H9 (cell line): ENCODE measurements around the gene CIPC. TPM values are rescaled to one million over a fixed set of nuclear protein-coding genes. Genes with fewer than 3 reads are reported as not detected.

Experiments used
- DNase-seq: peaks from one replicate; pipeline ENCODE4 v3.0.0-alpha.2; 2017
- H2AFZ ChIP-seq: one replicate; pipeline ENCODE4 v1.6.1; 2013; ENCODE audit warnings: mild to moderate bottlenecking, low read length, control low read depth, moderate library complexity
- H2AK5ac ChIP-seq: 2 replicates; pipeline ENCODE4 v1.6.1; 2013; ENCODE audit warnings: low read length, control low read depth, mixed read lengths; ENCODE audit not compliant: insufficient read length
- H2BK120ac ChIP-seq: one replicate; pipeline ENCODE4 v1.6.1; 2013; ENCODE audit warnings: low read depth, mild to moderate bottlenecking, low read length, control low read depth, inconsistent platforms; ENCODE audit not compliant: poor library complexity, severe bottlenecking
- H2BK12ac ChIP-seq: 2 replicates; pipeline ENCODE4 v1.6.1; 2013; ENCODE audit warnings: low read length, control low read depth, mixed read lengths, low read depth; ENCODE audit not compliant: insufficient read length
- H2BK15ac ChIP-seq: 2 replicates; pipeline ENCODE4 v1.6.1; 2013; ENCODE audit warnings: low read depth, low read length, control low read depth
- H2BK20ac ChIP-seq: one replicate; pipeline ENCODE4 v1.6.1; 2013; ENCODE audit warnings: low read depth, mild to moderate bottlenecking, low read length, control low read depth, inconsistent platforms; ENCODE audit not compliant: poor library complexity, severe bottlenecking
- H2BK5ac ChIP-seq: 2 replicates; pipeline ENCODE4 v1.6.1; 2013; ENCODE audit warnings: low read length, control low read depth, mixed read lengths; ENCODE audit not compliant: insufficient read length
- H3K14ac ChIP-seq: 2 replicates; pipeline ENCODE4 v1.6.1; 2013; ENCODE audit warnings: low read length, control low read depth; ENCODE audit not compliant: insufficient read depth
- H3K18ac ChIP-seq: 2 replicates; pipeline ENCODE4 v1.6.1; 2013; ENCODE audit warnings: low read depth, mild to moderate bottlenecking, mixed read lengths, low read length, control low read depth; ENCODE audit not compliant: insufficient read length
- H3K23ac ChIP-seq: 2 replicates; pipeline ENCODE4 v1.6.1; 2013; ENCODE audit warnings: low read length, control low read depth, mixed read lengths, low read depth; ENCODE audit not compliant: insufficient read length
- H3K23me2 ChIP-seq: 2 replicates; pipeline ENCODE4 v1.6.1; 2013; ENCODE audit warnings: low read depth, mild to moderate bottlenecking, mixed read lengths, low read length, control low read depth; ENCODE audit not compliant: insufficient read length, poor library complexity, severe bottlenecking
- H3K27ac ChIP-seq: 2 replicates; pipeline ENCODE4 v1.5.1; 2013; ENCODE audit warnings: low read length, control low read depth, mixed read lengths, low read depth; ENCODE audit not compliant: insufficient read length
- H3K27me3 ChIP-seq: 2 replicates; pipeline ENCODE4 v1.6.1; 2013; ENCODE audit warnings: low read length, control low read depth, inconsistent platforms; ENCODE audit not compliant: insufficient read depth
- H3K4ac ChIP-seq: 2 replicates; pipeline ENCODE4 v1.6.1; 2013; ENCODE audit warnings: low read depth, mild to moderate bottlenecking, control low read depth, inconsistent platforms, low read length, moderate library complexity
- H3K4me1 ChIP-seq: 2 replicates; pipeline ENCODE4 v1.6.1; 2013; ENCODE audit warnings: low read length, control low read depth, inconsistent platforms; ENCODE audit not compliant: insufficient read depth
- H3K4me2 ChIP-seq: 2 replicates; pipeline ENCODE4 v1.6.1; 2013; ENCODE audit warnings: low read length, control low read depth, mixed read lengths; ENCODE audit not compliant: insufficient read length, insufficient read depth
- H3K56ac ChIP-seq: 2 replicates; pipeline ENCODE4 v1.6.1; 2013; ENCODE audit warnings: low read depth, mild to moderate bottlenecking, mixed read lengths, low read length, control low read depth; ENCODE audit not compliant: insufficient read length
- H3K79me1 ChIP-seq: 2 replicates; pipeline ENCODE4 v1.6.1; 2013; ENCODE audit warnings: low read depth, mild to moderate bottlenecking, moderate library complexity, low read length, control low read depth, inconsistent platforms; ENCODE audit not compliant: insufficient read depth, poor library complexity, severe bottlenecking
- H3K79me2 ChIP-seq: 2 replicates; pipeline ENCODE4 v1.6.1; 2013; ENCODE audit warnings: low read length, control low read depth, inconsistent platforms; ENCODE audit not compliant: insufficient read depth
- H3K9ac ChIP-seq: 2 replicates; pipeline ENCODE4 v1.6.1; 2013; ENCODE audit warnings: low read length, control low read depth, mixed read lengths; ENCODE audit not compliant: insufficient read length; ENCODE audit errors: extremely low read depth
- H3K9me3 ChIP-seq: one replicate; pipeline ENCODE4 v1.6.1; 2013; ENCODE audit warnings: low read depth, low read length, inconsistent platforms; ENCODE audit not compliant: control insufficient read depth
- H3T11ph ChIP-seq: one replicate; pipeline ENCODE4 v1.6.1; 2013; ENCODE audit warnings: mild to moderate bottlenecking, low read length, control low read depth, inconsistent platforms
- H4K20me1 ChIP-seq: one replicate; pipeline ENCODE4 v1.6.1; 2013; ENCODE audit not compliant: control insufficient read depth, insufficient read length, insufficient read depth
- H4K5ac ChIP-seq: 2 replicates; pipeline ENCODE4 v1.6.1; 2013; ENCODE audit warnings: low read depth, mild to moderate bottlenecking, mixed read lengths, low read length, control low read depth; ENCODE audit not compliant: insufficient read length
- H4K8ac ChIP-seq: replicated peaks from 2 replicates; pipeline ENCODE4 v1.6.1; 2013; ENCODE audit warnings: low read length, control low read depth, mixed read lengths, low read depth; ENCODE audit not compliant: insufficient read length
- H4K91ac ChIP-seq: 2 replicates; pipeline ENCODE4 v1.6.1; 2013; ENCODE audit warnings: low read depth, mild to moderate bottlenecking, moderate library complexity, mixed read lengths, low read length, control low read depth; ENCODE audit not compliant: insufficient read length
- H3K27ac Mint-ChIP-seq, 3 experiments: 2 replicates in 2 of 3; 3 replicates in 1 of 3; pipeline ENCODE4 v1.8.0; 2020 to 2021; ENCODE audit warnings: mixed read lengths in 3 of 3, mild to moderate bottlenecking in 1 of 3, moderate library complexity in 1 of 3
- H3K27me3 Mint-ChIP-seq: 2 replicates; pipeline ENCODE4 v1.8.0; 2021; ENCODE audit warnings: low read depth, mild to moderate bottlenecking, moderate library complexity, mixed read lengths
- H3K36me3 Mint-ChIP-seq, 3 experiments: 2 replicates in 2 of 3; 3 replicates in 1 of 3; pipeline ENCODE4 v1.8.0; 2020 to 2021; ENCODE audit warnings: low read depth in 3 of 3, mixed read lengths in 3 of 3; ENCODE audit not compliant: insufficient read depth in 1 of 3
- H3K4me1 Mint-ChIP-seq, 2 experiments: 2 replicates each; pipeline ENCODE4 v1.8.0; 2020; ENCODE audit warnings: mixed read lengths in 2 of 2
- H3K4me3 Mint-ChIP-seq, 2 experiments: 2 replicates in 1 of 2; 3 replicates in 1 of 2; pipeline ENCODE4 v1.8.0; 2020 to 2021; ENCODE audit warnings: mild to moderate bottlenecking in 2 of 2, mixed read lengths in 2 of 2, moderate library complexity in 1 of 2
- H3K9me3 Mint-ChIP-seq, 2 experiments: 2 replicates in 1 of 2; 3 replicates in 1 of 2; pipeline ENCODE4 v1.8.0; 2020; ENCODE audit warnings: mild to moderate bottlenecking in 2 of 2, mixed read lengths in 2 of 2, moderate library complexity in 1 of 2
- CTCF ChIP-seq: fragments of 200-600 bp; sonication (generic); conservative IDR thresholded peaks from 3 replicates; pipeline ENCODE4 v1.8.0; 2021; ENCODE audit warnings: antibody characterized with exemption, mild to moderate bottlenecking
- WGBS: extraction: QIAGEN DNeasy Blood & Tissue Kit; methylation state at CpG from one replicate; pipeline ENCODE4 v1.1.7; 2013; ENCODE audit warnings: missing lambda C conversion rate, low lambda C conversion rate, mixed read lengths; ENCODE audit not compliant: insufficient read length; ENCODE audit errors: extremely low coverage; 5-methylcytosine and 5-hydroxymethylcytosine counted together
- total RNA-seq: library from RNA; stranded (reverse); gene quantifications from 2 replicates; pipeline ENCODE4 v1.2.1, GENCODE V29; 2021

CIPC gene
- total RNA-seq, 1 experiment from 2014 or later = 23.4 TPM

- H3K27ac ChIP-seq = no peak overlapping the region
- H3K27me3 ChIP-seq = no peaks in the 10 kb centered on the region
- H3K56ac ChIP-seq = no peak overlapping the region
- H3K14ac ChIP-seq = no peak overlapping the region
- no peaks in the 10 kb centered on the region for H3K79me1 ChIP-seq
- TF ChIP-seq CTCF = peak; percentile 99
- H2BK12ac ChIP-seq = no peak overlapping the region
- Mint-ChIP-seq H3K9me3 (peaks cover 0 to 5% of the 10 kb centered on the region in 2 experiments), H3K27me3 (peaks cover 6% of the 10 kb centered on the region), H3K4me3 (no peak overlapping the region; a peak in 1 of 5 replicates), H3K36me3 (no peaks in the 10 kb centered on the region), H3K27ac (no peak overlapping the region), H3K4me1 (peaks cover 6 to 13% of the 10 kb centered on the region in 2 experiments)
- no peak overlapping the region for H3K4me2 ChIP-seq
- H3K4me1 ChIP-seq = no peaks in the 10 kb centered on the region
- H2AK5ac ChIP-seq = no peak overlapping the region
- H3K23ac ChIP-seq = no peak overlapping the region
- no peak overlapping the region for H3K9ac ChIP-seq
- H4K5ac ChIP-seq = no peak overlapping the region
- H2BK20ac ChIP-seq = no peak overlapping the region
- no peak overlapping the region for H4K91ac ChIP-seq
- no peak overlapping the region for H4K8ac ChIP-seq
- no peak overlapping the region for H2BK5ac ChIP-seq
- no peak overlapping the region for H2BK120ac ChIP-seq
- WGBS = no CpG with 5 or more reads among the region's 21 CpGs
- H3K79me2 ChIP-seq = no peaks in the 10 kb centered on the region
- H4K20me1 ChIP-seq = no peaks in the 10 kb centered on the region
- no peak overlapping the region for H2AFZ ChIP-seq
- no peak overlapping the region for H3T11ph ChIP-seq
- no peak overlapping the region for H3K4ac ChIP-seq
- H3K23me2 ChIP-seq = no peaks in the 10 kb centered on the region
- DNase-seq = peak; percentile 88
- H3K18ac ChIP-seq = no peak overlapping the region
- H2BK15ac ChIP-seq = no peak overlapping the region
- no peaks in the 10 kb centered on the region for H3K9me3 ChIP-seq
These were observed 44.8 kb upstream of the CIPC start for GRCh38 chr14:77053046-77053841.
